GM06990 (cell line): ENCODE measurements around the gene LILRA6.

Experiments
- DNase-seq: peaks from one replicate; pipeline ENCODE4 v3.0.0-alpha.2; 2011; ENCODE audit not compliant: insufficient read length; ENCODE audit errors: extremely low read depth
- H3K27me3 ChIP-seq: replicated peaks from 2 replicates; pipeline ENCODE4 v1.6.0; 2011; ENCODE audit warnings: low read length; ENCODE audit not compliant: control insufficient read depth, insufficient read depth
- H3K36me3 ChIP-seq: 2 replicates; pipeline ENCODE4 v1.5.1; 2011; ENCODE audit warnings: low read length; ENCODE audit not compliant: control insufficient read depth, insufficient read depth
- H3K4me3 ChIP-seq: replicated peaks from 2 replicates; pipeline ENCODE4 v1.5.1; 2011; ENCODE audit warnings: low read depth, mild to moderate bottlenecking, control low read depth, low read length
- TF ChIP-seq, protein P1 (sequence below): IDR thresholded peaks from 2 replicates; pipeline ENCODE4 v1.5.1; 2011; ENCODE audit warnings: low read length, control low read depth, mild to moderate bottlenecking, inconsistent platforms; ENCODE audit not compliant: insufficient read depth, poor library complexity, severe bottlenecking

Gene LILRA6

DNA sequence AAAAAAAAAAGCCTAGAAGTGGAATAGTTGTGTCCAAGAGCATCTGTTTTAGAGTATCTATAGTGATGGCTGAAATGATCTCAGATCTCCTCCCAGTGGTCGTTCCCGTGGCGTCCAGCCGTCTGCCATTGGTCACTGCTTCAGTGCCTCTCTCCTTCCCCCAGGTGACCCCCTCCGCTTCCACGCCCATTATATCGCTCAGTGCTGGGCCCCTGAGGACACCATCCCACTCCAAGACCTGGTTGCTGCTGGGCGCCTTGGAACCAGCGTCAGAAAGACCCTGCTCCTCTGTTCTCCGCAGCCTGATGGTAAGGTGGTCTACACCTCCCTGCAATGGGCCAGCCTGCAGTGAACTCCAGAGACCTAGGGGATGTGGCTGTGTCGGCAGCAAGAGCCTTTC lies 49.6 kb downstream of the LILRA6 start:
- Histone ChIP-seq H3K4me3 (no peak overlapping the region), H3K36me3 (no peaks in the 10 kb centered on the region; the same call in 1 of the 2 replicates), H3K27me3 (no peaks in the 10 kb centered on the region)
- no peak for DNase-seq
- TF ChIP-seq, protein P1, sequence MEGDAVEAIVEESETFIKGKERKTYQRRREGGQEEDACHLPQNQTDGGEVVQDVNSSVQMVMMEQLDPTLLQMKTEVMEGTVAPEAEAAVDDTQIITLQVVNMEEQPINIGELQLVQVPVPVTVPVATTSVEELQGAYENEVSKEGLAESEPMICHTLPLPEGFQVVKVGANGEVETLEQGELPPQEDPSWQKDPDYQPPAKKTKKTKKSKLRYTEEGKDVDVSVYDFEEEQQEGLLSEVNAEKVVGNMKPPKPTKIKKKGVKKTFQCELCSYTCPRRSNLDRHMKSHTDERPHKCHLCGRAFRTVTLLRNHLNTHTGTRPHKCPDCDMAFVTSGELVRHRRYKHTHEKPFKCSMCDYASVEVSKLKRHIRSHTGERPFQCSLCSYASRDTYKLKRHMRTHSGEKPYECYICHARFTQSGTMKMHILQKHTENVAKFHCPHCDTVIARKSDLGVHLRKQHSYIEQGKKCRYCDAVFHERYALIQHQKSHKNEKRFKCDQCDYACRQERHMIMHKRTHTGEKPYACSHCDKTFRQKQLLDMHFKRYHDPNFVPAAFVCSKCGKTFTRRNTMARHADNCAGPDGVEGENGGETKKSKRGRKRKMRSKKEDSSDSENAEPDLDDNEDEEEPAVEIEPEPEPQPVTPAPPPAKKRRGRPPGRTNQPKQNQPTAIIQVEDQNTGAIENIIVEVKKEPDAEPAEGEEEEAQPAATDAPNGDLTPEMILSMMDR = no peak

DNA sequence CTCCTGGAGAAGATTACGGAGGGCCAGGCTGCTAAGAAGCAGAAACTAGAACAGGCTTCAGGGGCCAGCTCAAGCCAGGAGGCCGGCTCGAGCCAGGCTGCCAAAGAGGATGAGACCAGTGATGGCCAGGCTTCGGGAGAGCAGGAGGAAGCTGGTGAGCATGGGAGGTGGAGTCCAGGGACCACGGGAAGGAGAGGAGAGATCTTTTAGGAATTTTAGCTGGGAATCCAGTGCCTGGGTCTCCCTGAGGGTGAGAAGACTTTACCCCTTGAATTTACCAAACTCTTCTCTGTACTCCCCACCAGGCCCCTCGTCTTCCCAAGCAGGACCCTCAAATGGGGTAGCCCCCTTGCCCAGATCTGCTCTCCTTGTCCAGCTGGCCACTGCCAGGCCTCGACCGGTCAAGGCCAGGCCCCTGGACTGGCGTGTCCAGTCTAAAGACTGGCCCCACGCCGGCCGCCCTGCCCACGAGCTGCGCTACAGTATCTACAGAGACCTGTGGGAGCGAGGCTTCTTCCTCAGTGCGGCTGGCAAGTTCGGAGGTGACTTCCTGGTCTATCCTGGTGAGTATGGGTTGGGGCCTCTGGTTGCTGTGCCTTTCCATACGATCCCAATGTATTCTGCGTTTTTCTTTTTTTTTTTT lies 50.7 kb downstream of the LILRA6 start:
- Histone ChIP-seq H3K4me3 (peak overlapping the region; percentile 82), H3K27me3 (no peaks in the 10 kb centered on the region), H3K36me3 (peaks cover 3% of the 10 kb centered on the region)
- DNase-seq = no peak
- TF ChIP-seq, protein P1 = no peak

DNA sequence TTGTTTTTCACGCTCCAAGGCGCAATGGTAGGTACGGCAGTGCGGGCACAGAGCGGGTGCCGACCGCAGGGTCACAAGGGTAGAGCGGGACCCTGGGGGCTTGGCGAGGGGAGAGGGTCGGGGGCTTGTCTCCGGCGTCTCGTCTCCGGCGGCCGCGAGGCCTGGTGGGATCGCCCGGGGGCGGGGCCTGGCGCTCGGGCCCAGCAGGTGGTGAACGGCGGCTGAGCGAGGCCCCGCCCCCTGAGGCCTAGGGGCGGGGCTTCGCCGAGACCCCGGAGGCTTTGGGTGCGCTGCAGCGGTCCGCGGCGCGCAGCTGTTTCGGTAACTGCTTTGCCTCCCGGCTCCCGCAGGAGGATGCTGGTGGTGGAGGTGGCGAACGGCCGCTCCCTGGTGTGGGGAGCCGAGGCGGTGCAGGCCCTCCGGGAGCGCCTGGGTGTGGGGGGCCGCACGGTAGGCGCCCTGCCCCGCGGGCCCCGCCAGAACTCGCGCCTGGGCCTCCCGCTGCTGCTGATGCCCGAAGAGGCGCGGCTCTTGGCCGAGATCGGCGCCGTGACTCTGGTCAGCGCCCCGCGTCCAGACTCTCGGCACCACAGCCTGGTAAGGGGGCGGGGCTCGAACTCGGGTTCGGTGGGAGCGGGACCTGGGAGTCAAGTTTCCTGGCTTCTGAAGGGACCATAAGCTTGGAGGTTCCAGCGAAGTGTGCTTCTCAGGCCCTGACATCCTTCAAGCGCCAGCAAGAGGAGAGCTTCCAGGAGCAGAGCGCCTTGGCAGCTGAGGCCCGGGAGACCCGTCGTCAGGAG lies 51.4 kb downstream of the LILRA6 start, which contains the start of gene TSEN34:
Gene TSEN34 (plus strand): TSS at position 298 of the 800 bp plus-strand sequence. CDS start 57 bp downstream, at position 355.
- DNase-seq = peak; percentile 96
- TF ChIP-seq, protein P1 = no peak
- H3K27me3 ChIP-seq = no peaks in the 10 kb centered on the region
- H3K36me3 ChIP-seq = peaks cover 3% of the 10 kb centered on the region
- H3K4me3 ChIP-seq = peak within 1 kb of the TSS; percentile 82

GRCh38 chr19:54190503-54191010 lies 52.0 kb downstream of the LILRA6 start:
- H3K36me3 ChIP-seq = peaks cover 3% of the 10 kb centered on the region
- peak; percentile 99 for DNase-seq
- no peaks in the 10 kb centered on the region for H3K27me3 ChIP-seq
- TF ChIP-seq, protein P1 = no peak
- peak overlapping the region; percentile 82 for H3K4me3 ChIP-seq

DNA sequence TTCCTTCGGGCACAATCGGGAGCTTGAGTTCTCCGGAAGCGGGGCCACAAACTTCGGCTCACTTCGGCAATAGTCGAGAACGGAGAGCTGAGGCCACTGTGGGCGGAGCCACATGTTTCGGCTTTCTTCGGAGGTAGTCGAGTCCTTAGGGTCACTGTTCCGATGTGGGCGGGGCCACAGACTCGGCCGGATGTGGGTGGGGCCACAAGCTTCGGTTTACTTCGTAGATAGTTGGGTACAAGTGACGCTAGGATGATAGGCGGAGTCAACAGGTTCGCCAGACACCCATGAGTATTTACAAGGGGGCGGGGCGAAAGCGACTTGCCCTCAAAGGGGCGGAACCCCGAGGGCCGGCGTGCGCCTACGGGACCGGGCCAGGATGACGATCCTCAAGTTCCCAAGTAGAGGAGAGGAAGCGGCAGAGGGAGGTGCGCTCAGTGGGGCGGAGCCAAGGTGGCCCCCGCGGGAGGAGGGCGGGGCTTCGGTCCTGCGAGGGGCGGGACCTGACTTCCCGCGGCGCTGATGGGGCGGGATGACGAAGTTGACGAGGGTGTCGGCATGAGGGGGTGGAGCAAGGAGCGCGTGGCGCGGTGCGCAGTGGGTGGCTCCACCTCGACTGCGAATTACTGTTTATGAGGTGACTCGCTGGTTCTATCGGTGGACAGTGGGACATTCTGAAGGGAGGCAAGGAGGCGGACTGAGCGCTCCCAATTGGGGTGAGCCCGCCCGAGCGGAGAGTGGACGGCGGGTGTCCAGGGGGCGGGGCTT lies 52.7 kb downstream of the LILRA6 start:
- TF ChIP-seq, protein P1 = no peak
- Histone ChIP-seq H3K36me3 (peaks cover 3% of the 10 kb centered on the region), H3K4me3 (peak overlapping the region; percentile 82), H3K27me3 (no peaks in the 10 kb centered on the region)
- DNase-seq = peak; percentile 98
